Mucosa of descending colon (tissue), 3 donors: ENCODE results near the gene ZDBF2. TPM values are rescaled to one million over a fixed set of nuclear protein-coding genes. Genes with fewer than 3 reads are reported as not detected.

Experiments
- ATAC-seq: fragments of 200-7000 bp; cut with Tn5 transposase; one replicate; pipeline ENCODE4 v1.9.1; 2020; ENCODE audit warnings: mild to moderate bottlenecking, moderate library complexity
- DNase-seq, 3 donors: peaks; one replicate each; pipeline ENCODE4 v3.0.0-alpha.2; 2020
- H3K36me3 ChIP-seq: fragments of 200-600 bp; one replicate; pipeline ENCODE4 v1.8.0; 2021; ENCODE audit warnings: low read depth, mild to moderate bottlenecking
- H3K4me1 ChIP-seq: fragments of 200-600 bp; one replicate; pipeline ENCODE4 v1.8.0; 2021; ENCODE audit warnings: low read depth, mild to moderate bottlenecking
- H3K4me3 ChIP-seq: fragments of 200-600 bp; one replicate; pipeline ENCODE4 v1.8.0; 2021; ENCODE audit warnings: mild to moderate bottlenecking
- H3K9me3 ChIP-seq: fragments of 200-600 bp; one replicate; pipeline ENCODE4 v1.8.0; 2021; ENCODE audit warnings: mild to moderate bottlenecking
- CTCF ChIP-seq: fragments of 200-600 bp; IDR thresholded peaks from one replicate; pipeline ENCODE4 v1.8.0; 2022; ENCODE audit warnings: antibody characterized with exemption, mild to moderate bottlenecking
- intact Hi-C, 2 donors: fragments of 100-400 bp; cut with DNase I in 1 of 2; cut with micrococcal nuclease in 1 of 2; formaldehyde crosslinking; loops; one replicate each; pipeline versions ENCODE4 v1.11.0 to v1.11.1; 2022; cut with DNase I, micrococcal nuclease
- total RNA-seq, 3 donors: library from RNA; stranded (reverse); fragmentation: NEBNext Ultra II Directional in 2 of 3; extraction: Animal tissue kit (Norgen Biotek cat#: 25700) in 2 of 3; gene quantifications; one replicate each; pipeline versions ENCODE4 v1.2.1 to v1.2.4, GENCODE V29; 2021 to 2023
- donor health status: DM: no; HTN: no; CAD: no; lungs with moderate emphysema.
- donor health status: DM: no; HTN: no; CAD: no.
- donor health status: DM: no; HTN: yes; CAD: no.

Gene ZDBF2
- total RNA-seq, 3 donors from 2014 or later: 3.9 to 18.3 (median 3.9) TPM

GRCh38 chr2:206323033-206323432 lies 48.6 kb downstream of the ZDBF2 start:
- Histone ChIP-seq H3K36me3 (no peaks in the 10 kb centered on the region), H3K9me3 (peaks cover 6% of the 10 kb centered on the region), H3K4me3 (no peak overlapping the region), H3K4me1 (no peaks in the 10 kb centered on the region)
- intact Hi-C loops: no loop called here
- DNase-seq: no peak
- ATAC-seq: no peak
- no peak for TF ChIP-seq CTCF

- Histone ChIP-seq H3K4me3 (no peak overlapping the region), H3K36me3 (no peaks in the 10 kb centered on the region), H3K9me3 (peaks cover 6% of the 10 kb centered on the region), H3K4me1 (no peaks in the 10 kb centered on the region)
- intact Hi-C loops: no loop called here
- no peak for TF ChIP-seq CTCF
- DNase-seq: no peak
- ATAC-seq: no peak
Measured at GRCh38 chr2:206323486-206323885, 49.0 kb downstream of the ZDBF2 start.

GRCh38 chr2:206324869-206325268 lies 50.4 kb downstream of the ZDBF2 start:
- DNase-seq: no peak
- intact Hi-C loops: no loop called here
- Histone ChIP-seq H3K4me1 (no peaks in the 10 kb centered on the region), H3K9me3 (no peaks in the 10 kb centered on the region), H3K36me3 (no peaks in the 10 kb centered on the region), H3K4me3 (no peak overlapping the region)
- TF ChIP-seq CTCF: no peak
- no peak for ATAC-seq

- intact Hi-C loops: no loop called here
- H3K4me1 ChIP-seq: no peaks in the 10 kb centered on the region
- H3K4me3 ChIP-seq: no peak overlapping the region
- TF ChIP-seq CTCF: no peak
- H3K36me3 ChIP-seq: no peaks in the 10 kb centered on the region
- H3K9me3 ChIP-seq: no peaks in the 10 kb centered on the region
- DNase-seq (no peak), ATAC-seq (no peak)
Measured at GRCh38 chr2:206328974-206329373, 54.5 kb downstream of the ZDBF2 start.

GRCh38 chr2:206336861-206337260 lies 62.4 kb downstream of the ZDBF2 start:
- Histone ChIP-seq H3K36me3 (no peaks in the 10 kb centered on the region), H3K4me3 (no peak overlapping the region), H3K4me1 (no peaks in the 10 kb centered on the region), H3K9me3 (no peaks in the 10 kb centered on the region)
- TF ChIP-seq CTCF: no peak
- DNase-seq (no peak), ATAC-seq (no peak)
- intact Hi-C loops: no loop called here

GRCh38 chr2:206337956-206338355 lies 63.5 kb downstream of the ZDBF2 start:
- ATAC-seq (no peak), DNase-seq (no peak)
- H3K4me3 ChIP-seq: no peak overlapping the region
- H3K9me3 ChIP-seq: no peaks in the 10 kb centered on the region
- H3K36me3 ChIP-seq: no peaks in the 10 kb centered on the region
- TF ChIP-seq CTCF: no peak
- intact Hi-C loops: no loop called here
- no peaks in the 10 kb centered on the region for H3K4me1 ChIP-seq
